Measurements from ENCODE around the gene MME. TPM values are rescaled to one million over a fixed set of nuclear protein-coding genes. Genes with fewer than 3 reads are reported as not detected.

The MME gene
- not detected for total RNA-seq

GRCh38 chr3:155079746-155080487 lies at the start of gene MME:
Gene MME (plus strand): TSS chr3:155080319. CDS start chr3:155084168, 3,849 bp downstream.
- no peak within 1 kb of the TSS for H3K27ac Mint-ChIP-seq
- H3K4me1 Mint-ChIP-seq, result no peaks in the 10 kb centered on the region
- peaks cover 31% of the 10 kb centered on the region for H3K27me3 Mint-ChIP-seq
- no peaks in the 10 kb centered on the region for H3K36me3 Mint-ChIP-seq (ENCODE audit: low read depth)
- peaks cover 3% of the 10 kb centered on the region for H3K9me3 Mint-ChIP-seq
- no peak for ATAC-seq (replicated peaks)
- H3K4me3 Mint-ChIP-seq, result peak within 1 kb of the TSS; percentile 40

- no peak overlapping the region for H3K4me3 Mint-ChIP-seq
- no peaks in the 10 kb centered on the region for H3K4me1 Mint-ChIP-seq
- H3K27ac Mint-ChIP-seq, result no peak overlapping the region
- no peaks in the 10 kb centered on the region for H3K27me3 Mint-ChIP-seq
- H3K36me3 Mint-ChIP-seq (ENCODE audit: low read depth), result no peaks in the 10 kb centered on the region
- no peak for ATAC-seq (replicated peaks)
- H3K9me3 Mint-ChIP-seq, result peaks cover 7% of the 10 kb centered on the region
These were observed 48.9 kb upstream of the MME start for GRCh38 chr3:155031186-155031585.

- Mint-ChIP-seq H3K4me1 (no peaks in the 10 kb centered on the region), H3K27ac (no peak overlapping the region), H3K36me3 (ENCODE audit: low read depth) (no peaks in the 10 kb centered on the region), H3K4me3 (no peak overlapping the region), H3K9me3 (peaks cover 14% of the 10 kb centered on the region), H3K27me3 (no peaks in the 10 kb centered on the region)
- ATAC-seq (replicated peaks), result no peak
These were observed 47.2 kb upstream of the MME start for GRCh38 chr3:155032918-155033317.

GRCh38 chr3:155034786-155035185 lies 45.3 kb upstream of the MME start:
- no peaks in the 10 kb centered on the region for H3K4me1 Mint-ChIP-seq
- H3K27ac Mint-ChIP-seq, result no peak overlapping the region
- no peaks in the 10 kb centered on the region for H3K36me3 Mint-ChIP-seq (ENCODE audit: low read depth)
- no peak for ATAC-seq (replicated peaks)
- H3K4me3 Mint-ChIP-seq, result no peak overlapping the region
- peaks cover 18% of the 10 kb centered on the region for H3K9me3 Mint-ChIP-seq
- peaks cover 3% of the 10 kb centered on the region for H3K27me3 Mint-ChIP-seq

GRCh38 chr3:155035553-155035952 lies 44.6 kb upstream of the MME start:
- Mint-ChIP-seq H3K27ac (no peak overlapping the region), H3K9me3 (peaks cover 18% of the 10 kb centered on the region), H3K36me3 (ENCODE audit: low read depth) (no peaks in the 10 kb centered on the region), H3K4me3 (no peak overlapping the region), H3K4me1 (no peaks in the 10 kb centered on the region), H3K27me3 (peaks cover 3% of the 10 kb centered on the region)
- ATAC-seq (replicated peaks), result no peak

GRCh38 chr3:155037508-155038202 lies 42.5 kb upstream of the MME start:
- no peak for ATAC-seq (replicated peaks)
- no peak overlapping the region for H3K27ac Mint-ChIP-seq
- H3K9me3 Mint-ChIP-seq, result peaks cover 18% of the 10 kb centered on the region
- no peaks in the 10 kb centered on the region for H3K36me3 Mint-ChIP-seq (ENCODE audit: low read depth)
- peaks cover 3% of the 10 kb centered on the region for H3K27me3 Mint-ChIP-seq
- no peaks in the 10 kb centered on the region for H3K4me1 Mint-ChIP-seq
- no peak overlapping the region for H3K4me3 Mint-ChIP-seq

- Mint-ChIP-seq H3K4me1 (no peaks in the 10 kb centered on the region), H3K9me3 (peaks cover 18% of the 10 kb centered on the region), H3K4me3 (no peak overlapping the region), H3K36me3 (ENCODE audit: low read depth) (no peaks in the 10 kb centered on the region), H3K27me3 (peaks cover 3% of the 10 kb centered on the region), H3K27ac (no peak overlapping the region)
- ATAC-seq (replicated peaks), result no peak
These were observed 41.9 kb upstream of the MME start for GRCh38 chr3:155038203-155038554.

- no peaks in the 10 kb centered on the region for H3K4me1 Mint-ChIP-seq
These were observed 33.2 kb upstream of the MME start for GRCh38 chr3:155046935-155047334.

GRCh38 chr3:155047672-155048071 lies 32.4 kb upstream of the MME start:
- Mint-ChIP-seq H3K27ac (no peak overlapping the region), H3K36me3 (ENCODE audit: low read depth) (no peaks in the 10 kb centered on the region), H3K27me3 (no peaks in the 10 kb centered on the region), H3K9me3 (peaks cover 14% of the 10 kb centered on the region), H3K4me3 (no peak overlapping the region), H3K4me1 (no peaks in the 10 kb centered on the region)
- ATAC-seq (replicated peaks), result no peak

More at GRCh38 chr3:155046935-155047334, 33.2 kb upstream of the MME start:
- no peaks in the 10 kb centered on the region for H3K27me3 Mint-ChIP-seq
- no peak for ATAC-seq (replicated peaks)
- H3K9me3 Mint-ChIP-seq, result peaks cover 13% of the 10 kb centered on the region
- H3K4me3 Mint-ChIP-seq, result no peak overlapping the region
- no peak overlapping the region for H3K27ac Mint-ChIP-seq
- no peaks in the 10 kb centered on the region for H3K36me3 Mint-ChIP-seq (ENCODE audit: low read depth)

GRCh38 chr3:155049959-155050358 lies 30.2 kb upstream of the MME start:
- no peaks in the 10 kb centered on the region for H3K27me3 Mint-ChIP-seq
- peaks cover 23% of the 10 kb centered on the region for H3K9me3 Mint-ChIP-seq
- no peak overlapping the region for H3K4me3 Mint-ChIP-seq
- H3K36me3 Mint-ChIP-seq (ENCODE audit: low read depth), result no peaks in the 10 kb centered on the region
- ATAC-seq (replicated peaks), result no peak
- H3K27ac Mint-ChIP-seq, result no peak overlapping the region
- no peaks in the 10 kb centered on the region for H3K4me1 Mint-ChIP-seq

- Mint-ChIP-seq H3K4me1 (no peaks in the 10 kb centered on the region), H3K36me3 (ENCODE audit: low read depth) (no peaks in the 10 kb centered on the region)
These were observed 27.6 kb upstream of the MME start for GRCh38 chr3:155052470-155052869.

GRCh38 chr3:155053756-155054155 lies 26.4 kb upstream of the MME start:
- no peak for ATAC-seq (replicated peaks)
- peaks cover 23% of the 10 kb centered on the region for H3K9me3 Mint-ChIP-seq
- no peaks in the 10 kb centered on the region for H3K27me3 Mint-ChIP-seq
- no peak overlapping the region for H3K4me3 Mint-ChIP-seq
- no peaks in the 10 kb centered on the region for H3K4me1 Mint-ChIP-seq
- H3K27ac Mint-ChIP-seq, result no peak overlapping the region
- H3K36me3 Mint-ChIP-seq (ENCODE audit: low read depth), result no peaks in the 10 kb centered on the region

More at GRCh38 chr3:155052470-155052869, 27.6 kb upstream of the MME start:
- H3K27me3 Mint-ChIP-seq, result no peaks in the 10 kb centered on the region
- H3K9me3 Mint-ChIP-seq, result peaks cover 23% of the 10 kb centered on the region
- no peak overlapping the region for H3K4me3 Mint-ChIP-seq
- H3K27ac Mint-ChIP-seq, result no peak overlapping the region
- no peak for ATAC-seq (replicated peaks)

GRCh38 chr3:155064920-155065319 lies 15.2 kb upstream of the MME start:
- Mint-ChIP-seq H3K4me3 (no peak overlapping the region), H3K36me3 (ENCODE audit: low read depth) (no peaks in the 10 kb centered on the region), H3K27ac (no peak overlapping the region), H3K4me1 (no peaks in the 10 kb centered on the region), H3K9me3 (no peaks in the 10 kb centered on the region), H3K27me3 (no peaks in the 10 kb centered on the region)
- no peak for ATAC-seq (replicated peaks)

- Mint-ChIP-seq H3K4me1 (no peaks in the 10 kb centered on the region), H3K27ac (no peak overlapping the region), H3K9me3 (no peaks in the 10 kb centered on the region), H3K27me3 (no peaks in the 10 kb centered on the region), H3K4me3 (no peak overlapping the region), H3K36me3 (ENCODE audit: low read depth) (no peaks in the 10 kb centered on the region)
- ATAC-seq (replicated peaks), result no peak
These were observed 14.6 kb upstream of the MME start for GRCh38 chr3:155065537-155065936.

- ATAC-seq (replicated peaks), result no peak
- no peaks in the 10 kb centered on the region for H3K27me3 Mint-ChIP-seq
- no peaks in the 10 kb centered on the region for H3K4me1 Mint-ChIP-seq
- no peak overlapping the region for H3K4me3 Mint-ChIP-seq
- H3K27ac Mint-ChIP-seq, result no peak overlapping the region
- peaks cover 3% of the 10 kb centered on the region for H3K9me3 Mint-ChIP-seq
- H3K36me3 Mint-ChIP-seq (ENCODE audit: low read depth), result no peaks in the 10 kb centered on the region
These were observed 10.4 kb upstream of the MME start for GRCh38 chr3:155069729-155070128.

Measured in activated T-helper 17 cell treated with anti-CD3 and anti-CD28 coated beads, Interleukin-2, amount 50 U/mL, for 72 hours (primary cell).